Subcutaneous abdominal adipose tissue (tissue), 5 donors: ENCODE results near the gene ANKDD1A.
A peak's percentile ranks its signal among the peaks of the same experiment; 100 is the strongest.

Experiments
- H3K27ac ChIP-seq: one replicate; pipeline ENCODE4 v1.7.0; 2013; ENCODE audit warnings: low read depth, mild to moderate bottlenecking, inconsistent platforms, low read length, moderate library complexity
- H3K27me3 ChIP-seq, 5 donors: one replicate each; pipeline ENCODE4 v1.7.0; 2013; ENCODE audit warnings: low read length in 5 of 5, inconsistent platforms in 1 of 5; ENCODE audit not compliant: control insufficient read depth in 5 of 5, insufficient read depth in 4 of 5
- H3K36me3 ChIP-seq, 5 donors: one replicate each; pipeline ENCODE4 v1.7.0; 2013; ENCODE audit warnings: low read length in 5 of 5; ENCODE audit not compliant: control insufficient read depth in 5 of 5, insufficient read depth in 5 of 5
- H3K4me1 ChIP-seq, 5 donors: one replicate each; pipeline ENCODE4 v1.7.0; 2013; ENCODE audit warnings: low read length in 5 of 5, mild to moderate bottlenecking in 3 of 5, moderate library complexity in 1 of 5; ENCODE audit not compliant: control insufficient read depth in 5 of 5, insufficient read depth in 5 of 5
- H3K4me3 ChIP-seq, 5 donors: one replicate each; pipeline ENCODE4 v1.7.0; 2013; ENCODE audit warnings: low read length in 5 of 5, low read depth in 1 of 5
- H3K9ac ChIP-seq, 5 donors: one replicate each; pipeline ENCODE4 v1.7.0; 2013; ENCODE audit warnings: low read length in 5 of 5, mild to moderate bottlenecking in 4 of 5, moderate library complexity in 3 of 5
- H3K9me3 ChIP-seq, 5 donors: one replicate each; pipeline ENCODE4 v1.7.0; 2013; ENCODE audit warnings: low read length in 5 of 5; ENCODE audit not compliant: control insufficient read depth in 5 of 5
- donor health status: healthy.
- donor health status: healthy.
- donor health status: healthy.
- donor health status: healthy.
- donor health status: healthy.

ANKDD1A gene

DNA sequence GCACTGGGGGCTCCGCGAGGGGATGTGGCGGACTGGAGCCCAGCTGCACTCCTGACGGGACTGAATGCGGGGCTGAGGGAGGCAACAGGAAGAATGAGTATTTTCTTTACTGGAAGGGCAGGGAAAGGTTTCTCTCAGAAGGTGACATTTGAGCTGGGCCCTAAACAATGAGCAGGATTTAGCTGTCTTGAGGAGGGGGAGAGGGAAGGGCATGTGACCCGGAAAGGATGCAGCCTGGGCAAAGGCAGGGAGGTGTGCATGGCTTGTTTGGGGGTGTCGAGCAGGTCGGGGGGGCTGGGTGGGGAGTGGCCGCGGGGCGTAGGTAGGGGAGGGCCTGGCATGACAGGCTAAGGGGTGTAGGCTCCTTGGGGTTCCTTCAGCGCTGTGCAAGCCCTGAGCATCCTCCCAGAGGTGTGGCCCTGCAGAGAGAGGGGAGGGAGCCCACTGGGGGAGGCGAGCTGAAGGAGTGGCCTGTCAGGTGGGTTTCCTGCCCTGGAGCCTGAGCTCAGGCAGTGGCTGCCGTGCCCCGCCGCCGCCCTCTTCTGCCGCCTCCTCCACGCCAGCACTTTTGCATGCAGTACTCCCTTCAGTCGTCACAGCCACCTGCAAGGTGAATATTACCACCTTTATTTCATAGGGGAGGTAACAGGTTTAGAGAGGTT lies 17.2 kb upstream of the ANKDD1A start:
- Histone ChIP-seq H3K9ac (peak overlapping the region; percentile 56 to 77 (median 69)), H3K27ac (peak overlapping the region; percentile 93), H3K4me3 (peak overlapping the region in 4 of 5 donors; percentile 19 to 59 (median 50)), H3K9me3 (no peaks in the 10 kb centered on the region), H3K4me1 (peaks cover 25 to 82% (median 73%) of the 10 kb centered on the region in 5 donors), H3K27me3 (no peaks in the 10 kb centered on the region), H3K36me3 (no peaks in the 10 kb centered on the region)

DNA sequence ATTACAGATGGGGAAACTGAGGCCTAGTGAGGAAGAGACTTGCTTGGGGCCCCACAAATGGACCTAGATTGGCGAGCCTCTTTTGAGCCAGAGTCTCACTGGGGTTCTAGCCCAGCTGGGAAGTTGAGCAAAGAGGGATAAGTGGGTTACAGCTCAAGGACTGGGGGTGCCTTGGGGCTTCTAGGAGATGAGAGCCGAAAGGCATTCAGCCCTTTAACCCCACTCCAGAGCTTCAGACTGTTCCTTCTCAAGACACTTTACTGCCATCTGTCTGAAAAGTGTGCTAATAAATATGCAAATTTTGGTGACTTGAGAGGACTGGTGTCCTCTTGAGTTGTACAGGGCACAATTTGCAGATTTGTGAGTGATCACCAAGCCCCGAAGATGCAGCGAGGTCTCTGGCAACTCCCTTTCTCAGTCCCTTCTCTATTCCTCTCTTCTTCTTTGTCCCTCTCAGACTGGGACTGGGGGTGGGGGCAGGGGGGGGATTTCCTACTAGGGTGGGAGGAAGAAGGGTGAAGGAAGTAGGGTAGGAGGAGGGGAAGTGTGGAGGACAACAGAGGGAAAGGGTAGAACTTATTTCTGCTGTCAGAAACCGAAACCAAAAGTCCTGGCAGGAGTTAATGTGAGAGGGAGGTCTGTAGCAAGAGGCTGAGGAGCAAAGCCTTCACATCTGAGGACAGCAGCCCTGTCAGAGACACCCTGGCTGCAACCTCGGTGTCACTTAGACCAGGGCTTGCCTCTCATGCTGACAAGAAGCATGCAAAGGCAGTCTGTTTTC lies 16.2 kb upstream of the ANKDD1A start:
- H3K4me3 ChIP-seq = peak overlapping the region; percentile 8 to 61 (median 44)
- H3K9ac ChIP-seq = peak overlapping the region; percentile 41 to 94 (median 65)
- peaks cover 25 to 82% (median 73%) of the 10 kb centered on the region in 5 donors for H3K4me1 ChIP-seq
- H3K27me3 ChIP-seq = no peaks in the 10 kb centered on the region
- H3K27ac ChIP-seq = peak overlapping the region; percentile 93
- H3K36me3 ChIP-seq = no peaks in the 10 kb centered on the region
- H3K9me3 ChIP-seq = no peaks in the 10 kb centered on the region

DNA sequence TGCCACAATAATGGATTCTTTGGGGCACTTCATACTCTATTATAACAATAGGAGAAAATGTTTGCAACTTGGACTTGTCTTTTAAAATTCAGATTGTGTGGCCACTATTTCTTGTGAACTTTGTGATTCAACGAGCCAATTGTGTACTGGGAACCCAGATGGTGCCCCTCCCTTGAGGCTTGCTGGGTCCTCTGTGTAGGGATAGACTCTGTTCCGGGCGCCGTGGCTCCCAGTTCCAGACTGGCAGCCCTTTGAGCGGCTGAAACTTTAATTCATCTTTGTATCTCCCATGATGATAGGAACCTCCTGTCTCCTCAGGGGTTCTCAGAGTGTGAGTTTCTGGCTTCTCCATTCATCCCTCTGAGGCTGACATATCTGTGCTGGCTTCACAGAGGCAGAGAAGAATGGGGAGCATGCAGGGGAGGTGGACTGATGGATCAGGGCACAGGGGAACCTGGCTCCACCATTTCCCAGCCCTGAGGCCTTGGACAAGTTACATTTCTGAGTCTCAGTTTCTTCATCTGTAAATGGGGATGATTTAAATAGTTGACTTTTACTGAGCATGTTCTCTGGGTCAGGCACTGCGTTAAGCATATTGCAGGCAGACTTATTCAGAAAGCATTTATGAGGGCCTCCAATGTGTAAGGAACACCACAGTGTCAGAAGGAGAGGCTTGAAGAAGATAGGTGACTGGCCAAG lies 15.2 kb upstream of the ANKDD1A start:
- Histone ChIP-seq H3K9ac (peak overlapping the region; percentile 31 to 94 (median 58)), H3K9me3 (peaks cover 4 to 9% (median 7%) of the 10 kb centered on the region in 5 donors), H3K36me3 (no peaks in the 10 kb centered on the region), H3K4me3 (peak overlapping the region in 2 of 5 donors; percentile 31 to 44), H3K4me1 (peaks cover 25 to 78% (median 71%) of the 10 kb centered on the region in 5 donors), H3K27me3 (no peaks in the 10 kb centered on the region), H3K27ac (peak overlapping the region; percentile 93)

DNA sequence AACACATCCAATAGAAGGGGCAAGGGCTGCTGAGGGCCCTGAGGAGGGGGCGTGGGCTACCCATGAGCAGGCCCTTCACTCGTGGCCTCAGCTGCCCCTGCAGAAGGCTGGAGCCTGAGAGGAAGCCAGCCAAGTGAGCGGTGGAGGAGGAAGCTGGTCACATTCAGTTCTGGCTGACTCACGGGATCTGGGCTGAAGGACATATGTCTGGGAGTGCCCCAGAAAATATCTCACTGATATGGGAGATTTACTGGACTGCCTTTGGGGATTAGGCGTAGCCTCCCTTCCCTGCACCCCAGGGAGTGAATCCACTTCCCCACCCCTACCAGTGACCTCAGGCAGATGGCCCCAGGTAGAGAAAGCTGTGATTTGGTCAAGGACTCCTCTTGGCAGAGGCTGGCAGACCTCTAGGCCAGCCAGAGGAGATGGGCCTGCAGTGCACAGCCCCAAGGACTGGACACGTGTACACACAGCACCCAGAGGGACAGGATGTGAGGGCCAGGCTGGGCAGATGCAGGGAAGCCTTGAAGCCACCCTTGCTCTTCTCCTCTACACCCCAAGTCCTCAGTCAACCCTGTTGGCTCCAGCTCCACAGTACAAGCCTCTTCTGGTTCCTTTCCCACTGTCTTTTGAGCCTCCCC lies 14.2 kb upstream of the ANKDD1A start:
- H3K27ac ChIP-seq = peak overlapping the region; percentile 93
- no peaks in the 10 kb centered on the region for H3K27me3 ChIP-seq
- peaks cover 4 to 11% (median 7%) of the 10 kb centered on the region in 5 donors for H3K9me3 ChIP-seq
- peaks cover 25 to 69% (median 66%) of the 10 kb centered on the region in 5 donors for H3K4me1 ChIP-seq
- no peaks in the 10 kb centered on the region for H3K36me3 ChIP-seq
- peak overlapping the region; percentile 4 to 71 (median 39) for H3K9ac ChIP-seq
- peak overlapping the region in 1 of 5 donors; percentile 48 for H3K4me3 ChIP-seq

DNA sequence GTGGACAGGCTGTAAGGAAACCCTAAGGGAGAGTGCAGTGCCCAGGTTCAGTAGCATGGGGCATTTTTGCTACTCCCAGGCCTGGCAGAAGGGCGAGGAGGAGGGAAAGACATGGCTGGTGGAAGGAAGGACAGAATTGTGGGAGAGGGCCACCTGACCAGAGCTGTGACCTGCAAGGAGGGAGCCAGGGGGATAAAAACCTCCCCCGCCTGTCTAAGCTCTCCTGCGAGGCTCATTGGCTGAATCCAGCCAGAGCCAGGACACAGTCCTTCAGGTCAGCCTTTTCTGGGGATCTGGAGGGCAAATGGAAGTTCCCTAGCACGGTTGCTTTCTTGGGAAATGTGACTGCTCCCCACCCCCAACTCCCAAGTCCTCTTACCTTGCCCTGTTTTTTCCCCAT lies 13.3 kb upstream of the ANKDD1A start:
- H3K9ac ChIP-seq = peak overlapping the region; percentile 4 to 84 (median 65)
- H3K4me3 ChIP-seq = no peak overlapping the region
- no peaks in the 10 kb centered on the region for H3K36me3 ChIP-seq
- H3K27me3 ChIP-seq = no peaks in the 10 kb centered on the region
- H3K27ac ChIP-seq = peak overlapping the region; percentile 93
- H3K9me3 ChIP-seq = peaks cover 4 to 11% (median 7%) of the 10 kb centered on the region in 5 donors
- H3K4me1 ChIP-seq = peaks cover 25 to 60% (median 59%) of the 10 kb centered on the region in 5 donors

DNA sequence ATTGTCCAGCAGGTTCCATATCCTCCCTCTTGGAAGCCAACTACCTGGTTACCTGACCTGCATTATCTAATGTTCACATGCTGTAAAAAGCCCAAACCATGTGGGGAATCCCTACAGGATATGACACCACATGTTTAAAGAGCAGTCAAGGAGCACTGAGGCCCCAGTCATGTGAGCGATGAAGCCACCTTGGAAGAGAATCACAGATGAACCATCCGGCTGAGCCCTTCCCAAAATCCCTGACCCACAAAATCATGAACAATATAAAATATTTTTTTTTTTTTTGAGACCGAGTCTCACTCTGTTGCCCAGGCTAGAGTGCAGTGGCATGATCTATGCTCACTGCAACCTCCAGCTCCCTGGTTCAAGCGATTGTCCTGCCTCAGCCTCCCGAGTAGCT lies 10.6 kb upstream of the ANKDD1A start:
- peaks cover 18 to 42% (median 40%) of the 10 kb centered on the region in 5 donors for H3K4me1 ChIP-seq
- no peaks in the 10 kb centered on the region for H3K36me3 ChIP-seq
- H3K9ac ChIP-seq = no peak overlapping the region
- H3K9me3 ChIP-seq = peaks cover 4 to 11% (median 7%) of the 10 kb centered on the region in 5 donors
- no peak overlapping the region for H3K4me3 ChIP-seq
- H3K27ac ChIP-seq = no peak overlapping the region
- no peaks in the 10 kb centered on the region for H3K27me3 ChIP-seq

DNA sequence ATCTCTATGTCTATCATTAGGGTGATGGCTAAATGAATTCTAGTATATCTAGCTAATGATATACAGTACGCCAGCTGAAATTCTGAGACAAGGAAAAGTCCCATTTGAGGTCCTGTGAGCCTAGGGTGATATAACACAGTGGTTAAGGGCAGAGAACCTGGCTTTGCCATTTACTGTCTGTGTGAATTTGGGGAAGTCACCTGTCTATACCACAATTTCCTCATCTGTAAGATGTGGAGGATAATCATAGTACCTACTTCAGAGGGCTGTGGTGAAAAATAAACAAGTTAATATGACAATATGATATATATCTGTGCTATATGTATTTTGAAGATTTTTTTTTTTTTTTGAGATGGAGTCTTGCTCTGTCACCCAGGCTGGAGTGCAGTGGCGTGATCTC lies 9.8 kb upstream of the ANKDD1A start:
- Histone ChIP-seq H3K9me3 (peaks cover 4 to 11% (median 7%) of the 10 kb centered on the region in 5 donors), H3K36me3 (no peaks in the 10 kb centered on the region), H3K27ac (no peak overlapping the region), H3K4me3 (no peak overlapping the region), H3K9ac (no peak overlapping the region), H3K4me1 (peaks cover 18 to 34% (median 33%) of the 10 kb centered on the region in 5 donors), H3K27me3 (no peaks in the 10 kb centered on the region)

DNA sequence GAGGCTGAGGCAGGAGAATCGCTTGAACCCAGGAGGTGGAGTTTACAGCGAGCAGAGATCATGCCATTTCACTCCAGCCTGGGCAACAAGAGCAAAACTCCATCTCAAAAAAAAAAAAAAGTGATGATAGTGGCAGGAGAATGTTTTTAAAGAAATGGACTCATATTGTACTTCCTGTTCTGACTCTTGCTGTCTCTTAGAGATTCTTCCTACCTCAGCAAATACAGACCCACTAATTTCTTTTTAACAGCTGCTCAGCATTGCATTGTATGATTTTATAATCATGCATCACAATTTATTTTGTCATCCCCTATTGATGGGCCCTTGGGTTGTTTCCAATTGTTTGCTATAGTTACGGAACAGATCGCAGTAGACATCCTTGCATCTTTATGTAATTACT lies 8.8 kb upstream of the ANKDD1A start:
- Histone ChIP-seq H3K4me1 (peaks cover 10 to 25% (median 23%) of the 10 kb centered on the region in 5 donors), H3K4me3 (no peak overlapping the region), H3K9me3 (peaks cover 4 to 11% (median 7%) of the 10 kb centered on the region in 5 donors), H3K27ac (no peak overlapping the region), H3K9ac (no peak overlapping the region), H3K36me3 (no peaks in the 10 kb centered on the region), H3K27me3 (no peaks in the 10 kb centered on the region)

DNA sequence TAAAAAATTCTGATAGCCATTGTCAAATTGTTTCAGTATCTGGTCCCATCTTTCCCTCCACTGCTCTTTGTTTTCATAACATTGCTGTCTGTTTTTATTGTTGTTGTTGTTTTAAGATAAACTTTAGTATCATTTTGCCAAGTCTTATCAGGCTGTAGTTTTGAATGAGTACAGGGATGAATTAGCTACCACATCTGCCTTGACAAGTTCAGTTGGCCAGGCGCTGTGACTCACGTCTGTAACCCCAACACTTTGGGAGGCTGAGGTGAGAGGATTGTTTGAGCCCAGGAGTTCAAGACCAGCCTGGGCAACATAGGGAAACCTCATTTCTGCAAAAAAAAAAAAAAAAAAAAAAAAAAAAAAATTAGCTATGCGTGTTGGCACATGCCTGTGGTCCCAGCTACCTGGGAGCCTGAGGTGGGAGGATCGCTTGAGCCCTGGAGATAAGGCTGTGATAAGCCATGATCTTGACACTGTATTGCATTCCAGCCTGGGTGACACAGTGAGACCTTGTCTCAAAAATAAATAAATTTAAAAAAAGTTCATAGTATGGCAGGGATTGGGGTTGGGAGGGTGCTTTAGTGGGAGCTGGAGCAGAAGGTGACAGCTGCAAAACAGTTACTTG lies 8.3 kb upstream of the ANKDD1A start:
- peaks cover 4 to 11% (median 7%) of the 10 kb centered on the region in 5 donors for H3K9me3 ChIP-seq
- H3K9ac ChIP-seq = no peak overlapping the region
- no peak overlapping the region for H3K27ac ChIP-seq
- no peaks in the 10 kb centered on the region for H3K27me3 ChIP-seq
- H3K4me1 ChIP-seq = peaks cover 6 to 19% (median 18%) of the 10 kb centered on the region in 5 donors
- no peaks in the 10 kb centered on the region for H3K36me3 ChIP-seq
- H3K4me3 ChIP-seq = no peak overlapping the region
